ENCODE measurements around the gene PLEKHD1.

The PLEKHD1 gene

GRCh38 chr14:69551511-69551910, 67.0 kb downstream of the PLEKHD1 start:
- H3K9me3 ChIP-seq (replicated peaks in 1 of 11) = no peaks in the 10 kb centered on the region
- peaks cover 0 to 8% (median 0%) of the 10 kb centered on the region in 11 experiments; a peak in 2 of 22 replicates for H3K27me3 ChIP-seq
- peaks cover 0 to 24% (median 5%) of the 10 kb centered on the region in 10 experiments; a peak in 8 of 20 replicates for H3K4me1 ChIP-seq
- H3K27ac ChIP-seq = no peak overlapping the region
- H3K36me3 ChIP-seq = no peaks in the 10 kb centered on the region
- no peak overlapping the region for H3K9ac ChIP-seq
- H3K4me2 ChIP-seq = peak overlapping the region in 3 of 11 experiments; percentile 26 to 44 (median 39); a peak in 2 of 22 replicates
- H3K4me3 ChIP-seq = no peak overlapping the region
- H4K20me1 ChIP-seq = no peaks in the 10 kb centered on the region
- no peak for TF ChIP-seq Cebpa-rat (IDR thresholded peaks at IDR 0.05)

DNA sequence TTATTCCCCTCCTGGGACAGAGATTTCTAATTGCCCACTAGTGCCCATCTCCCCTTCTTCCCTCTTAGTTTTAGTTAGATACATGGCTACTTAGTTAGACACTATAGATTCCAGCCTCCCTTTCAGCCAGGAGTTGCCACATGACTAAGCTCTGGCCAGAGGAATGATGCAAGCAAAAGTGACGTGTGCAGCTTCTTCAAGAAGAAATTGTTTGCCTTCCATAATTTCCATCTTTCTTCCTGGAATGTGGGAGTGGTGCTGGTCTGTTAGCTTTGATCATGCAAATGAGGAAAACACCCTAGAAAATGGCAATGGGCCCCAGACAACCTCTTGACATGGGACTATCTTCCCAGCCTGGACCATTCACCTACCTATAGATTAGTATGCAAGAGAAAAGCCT, 68.7 kb downstream of the PLEKHD1 start:
- Histone ChIP-seq H4K20me1 (no peaks in the 10 kb centered on the region), H3K27me3 (peaks cover 0 to 1% (median 0%) of the 10 kb centered on the region in 11 experiments; a peak in 2 of 22 replicates), H3K9me3 (replicated peaks in 1 of 11) (no peaks in the 10 kb centered on the region), H3K4me3 (no peak overlapping the region), H3K4me1 (peaks cover 0 to 24% (median 0%) of the 10 kb centered on the region in 10 experiments; a peak in 6 of 20 replicates), H3K9ac (no peak overlapping the region), H3K36me3 (no peaks in the 10 kb centered on the region), H3K4me2 (peak overlapping the region in 2 of 11 experiments; percentile 41 to 53; a peak in 4 of 22 replicates), H3K27ac (no peak overlapping the region)
- no peak for TF ChIP-seq Cebpa-rat (IDR thresholded peaks at IDR 0.05)

DNA sequence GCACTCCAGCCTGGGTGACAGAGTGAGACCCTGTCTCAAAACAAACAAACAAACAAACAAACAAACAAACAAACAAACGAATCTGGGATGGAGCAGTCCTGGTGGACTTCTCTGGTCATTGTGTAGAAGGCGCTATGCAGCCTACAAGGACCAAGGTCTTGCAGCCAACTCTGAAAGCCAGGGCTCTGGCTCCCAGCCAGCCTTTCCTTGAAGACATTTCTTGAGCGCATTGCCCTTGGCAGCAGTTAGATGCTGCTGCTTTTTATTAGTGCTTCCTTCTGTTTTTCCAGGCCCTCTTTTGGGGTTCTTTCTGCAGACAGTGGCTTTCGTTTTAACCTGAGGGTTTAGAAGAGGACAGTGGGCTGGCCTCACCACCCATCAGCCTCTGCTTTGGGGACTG, 70.0 kb downstream of the PLEKHD1 start:
- no peaks in the 10 kb centered on the region for H3K27me3 ChIP-seq
- no peak for TF ChIP-seq Cebpa-rat (IDR thresholded peaks at IDR 0.05)

DNA sequence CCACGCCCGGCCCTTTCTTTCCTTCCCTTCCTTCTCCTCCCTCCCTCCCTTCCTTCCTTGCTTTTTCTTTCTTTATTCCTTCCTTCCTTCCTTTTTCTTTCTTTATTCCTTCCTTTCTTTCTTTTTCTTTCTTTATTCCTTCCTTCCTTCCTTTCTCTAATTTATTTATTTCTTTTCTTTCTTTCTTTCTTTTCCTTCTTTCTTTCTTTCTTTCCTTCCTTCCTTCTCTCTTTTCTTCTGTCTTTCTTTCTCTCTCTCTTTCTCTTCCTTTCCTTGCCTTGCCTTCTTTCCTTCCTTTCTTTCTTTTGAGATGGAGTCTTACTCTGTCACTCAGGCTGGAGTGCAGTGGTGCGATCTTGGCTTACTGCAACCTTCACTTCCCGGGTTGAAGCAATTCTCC, 74.2 kb downstream of the PLEKHD1 start:
- H3K4me1 ChIP-seq = peaks cover 0 to 12% (median 9%) of the 10 kb centered on the region in 10 experiments; a peak in 12 of 20 replicates

More for the DNA sequence above, 70.0 kb downstream of the PLEKHD1 start:
- H3K36me3 ChIP-seq = no peaks in the 10 kb centered on the region
- H3K4me2 ChIP-seq = no peak overlapping the region
- H3K9ac ChIP-seq = no peak overlapping the region
- H3K9me3 ChIP-seq (replicated peaks in 1 of 11) = no peaks in the 10 kb centered on the region
- H3K4me3 ChIP-seq = no peak overlapping the region
- peaks cover 0 to 26% (median 5%) of the 10 kb centered on the region in 10 experiments; a peak in 17 of 20 replicates for H3K4me1 ChIP-seq
- H4K20me1 ChIP-seq = no peaks in the 10 kb centered on the region
- H3K27ac ChIP-seq = no peak overlapping the region

DNA sequence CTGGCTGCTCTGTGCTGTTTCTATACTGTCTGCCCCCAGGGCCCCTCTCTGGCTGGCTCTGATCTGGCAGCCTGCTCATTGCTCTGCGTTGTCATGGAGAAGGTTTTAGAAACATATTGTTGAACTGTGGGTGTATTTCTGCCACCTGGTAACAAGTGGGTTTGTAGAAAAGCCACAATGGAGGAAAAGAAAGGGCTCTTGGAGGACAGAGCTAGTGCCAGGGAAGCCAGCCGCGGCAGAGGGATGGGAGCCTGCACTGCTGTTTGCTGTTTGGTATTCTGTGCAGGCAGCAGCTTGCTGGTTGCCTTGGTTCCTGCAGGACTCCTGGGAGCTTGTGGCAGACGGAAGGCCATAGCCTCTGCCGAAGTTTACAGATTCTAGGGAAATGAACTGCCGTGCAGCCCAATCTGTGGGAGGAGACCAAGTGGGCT, 75.1 kb downstream of the PLEKHD1 start:
- Histone ChIP-seq H3K27me3 (no peaks in the 10 kb centered on the region), H3K9ac (no peak overlapping the region)
- TF ChIP-seq Cebpa-rat (IDR thresholded peaks at IDR 0.05) = no peak

More for the DNA sequence above, 74.2 kb downstream of the PLEKHD1 start:
- no peak overlapping the region; a peak in 1 of 22 replicates for H3K4me2 ChIP-seq
- no peaks in the 10 kb centered on the region for H3K9me3 ChIP-seq (replicated peaks in 1 of 11)
- H3K9ac ChIP-seq = no peak overlapping the region
- no peak overlapping the region for H3K27ac ChIP-seq
- TF ChIP-seq Cebpa-rat (IDR thresholded peaks at IDR 0.05) = no peak
- no peak overlapping the region for H3K4me3 ChIP-seq
- H4K20me1 ChIP-seq = no peaks in the 10 kb centered on the region
- H3K36me3 ChIP-seq = no peaks in the 10 kb centered on the region
- no peaks in the 10 kb centered on the region for H3K27me3 ChIP-seq

GRCh38 chr14:69560826-69561225, 76.3 kb downstream of the PLEKHD1 start:
- Histone ChIP-seq H3K27me3 (no peaks in the 10 kb centered on the region), H3K4me1 (peaks cover 0 to 12% (median 9%) of the 10 kb centered on the region in 10 experiments; a peak in 12 of 20 replicates), H3K27ac (no peak overlapping the region), H3K9ac (no peak overlapping the region), H4K20me1 (no peaks in the 10 kb centered on the region), H3K9me3 (replicated peaks in 1 of 11) (no peaks in the 10 kb centered on the region), H3K4me3 (no peak overlapping the region), H3K4me2 (no peak overlapping the region), H3K36me3 (no peaks in the 10 kb centered on the region)
- TF ChIP-seq Cebpa-rat (IDR thresholded peaks at IDR 0.05) = no peak

More for the DNA sequence above, 75.1 kb downstream of the PLEKHD1 start:
- no peak overlapping the region for H3K4me3 ChIP-seq
- H3K4me1 ChIP-seq = peaks cover 0 to 12% (median 9%) of the 10 kb centered on the region in 10 experiments; a peak in 12 of 20 replicates
- H3K36me3 ChIP-seq = no peaks in the 10 kb centered on the region
- H3K27ac ChIP-seq = no peak overlapping the region
- no peaks in the 10 kb centered on the region for H3K9me3 ChIP-seq (replicated peaks in 1 of 11)
- H4K20me1 ChIP-seq = no peaks in the 10 kb centered on the region
- H3K4me2 ChIP-seq = peak overlapping the region in 9 of 11 experiments; percentile 2 to 37 (median 30); a peak in 12 of 22 replicates

GRCh38 chr14:69561893-69562292, 77.4 kb downstream of the PLEKHD1 start:
- no peak for TF ChIP-seq Cebpa-rat (IDR thresholded peaks at IDR 0.05)
- Histone ChIP-seq H3K4me2 (no peak overlapping the region), H3K9ac (no peak overlapping the region), H3K4me3 (no peak overlapping the region), H3K9me3 (replicated peaks in 1 of 11) (no peaks in the 10 kb centered on the region), H3K27ac (no peak overlapping the region), H3K36me3 (no peaks in the 10 kb centered on the region), H3K27me3 (no peaks in the 10 kb centered on the region), H4K20me1 (no peaks in the 10 kb centered on the region), H3K4me1 (peaks cover 0 to 12% (median 9%) of the 10 kb centered on the region in 10 experiments; a peak in 12 of 20 replicates)

GRCh38 chr14:69567563-69567962, 83.0 kb downstream of the PLEKHD1 start:
- no peak overlapping the region for H3K9ac ChIP-seq
- no peak overlapping the region for H3K4me3 ChIP-seq
- H4K20me1 ChIP-seq = peaks cover 0 to 11% (median 4%) of the 10 kb centered on the region in 11 experiments; a peak in 5 of 22 replicates
- H3K27ac ChIP-seq = no peak overlapping the region
- peaks cover 6 to 14% (median 12%) of the 10 kb centered on the region in 11 experiments; a peak in 19 of 22 replicates for H3K9me3 ChIP-seq (replicated peaks in 1 of 11)
- peaks cover 0 to 13% (median 7%) of the 10 kb centered on the region in 10 experiments; a peak in 11 of 20 replicates for H3K4me1 ChIP-seq
- peaks cover 23 to 30% (median 28%) of the 10 kb centered on the region in 11 experiments for H3K27me3 ChIP-seq
- no peak for TF ChIP-seq Cebpa-rat (IDR thresholded peaks at IDR 0.05)
- H3K36me3 ChIP-seq = no peaks in the 10 kb centered on the region
- no peak overlapping the region for H3K4me2 ChIP-seq

- no peak overlapping the region for H3K4me2 ChIP-seq
- H3K4me3 ChIP-seq = no peak overlapping the region
- H3K27ac ChIP-seq = no peak overlapping the region
- H3K27me3 ChIP-seq = peaks cover 45 to 52% (median 50%) of the 10 kb centered on the region in 11 experiments
- no peaks in the 10 kb centered on the region for H3K36me3 ChIP-seq
- peaks cover 0 to 25% (median 14%) of the 10 kb centered on the region in 11 experiments; a peak in 10 of 22 replicates for H4K20me1 ChIP-seq
- peaks cover 9 to 22% (median 17%) of the 10 kb centered on the region in 11 experiments; a peak in 19 of 22 replicates for H3K9me3 ChIP-seq (replicated peaks in 1 of 11)
- TF ChIP-seq Cebpa-rat (IDR thresholded peaks at IDR 0.05) = no peak
- no peak overlapping the region for H3K9ac ChIP-seq
- peaks cover 11 to 32% (median 25%) of the 10 kb centered on the region in 10 experiments; a peak in 19 of 20 replicates for H3K4me1 ChIP-seq
These were observed 85.3 kb downstream of the PLEKHD1 start for GRCh38 chr14:69569859-69570258.

Data from BLaER1 treated with 17β-estradiol and CSF1 and Interleukin-3, amounts not matched to agents 10 nM and 100 nM (cell line).